Rectal smooth muscle tissue (tissue), 1 donor: ENCODE data around the gene ADAT3.

Experiments
- H3K27ac ChIP-seq: one replicate; pipeline ENCODE4 v1.7.0; 2013; ENCODE audit warnings: low read depth, low read length, inconsistent platforms
- H3K27me3 ChIP-seq: one replicate; pipeline ENCODE4 v1.7.0; 2013; ENCODE audit warnings: low read length; ENCODE audit not compliant: control insufficient read depth, insufficient read depth
- H3K36me3 ChIP-seq: one replicate; pipeline ENCODE4 v1.7.0; 2013; ENCODE audit warnings: low read length; ENCODE audit not compliant: control insufficient read depth, insufficient read depth
- H3K4me1 ChIP-seq: one replicate; pipeline ENCODE4 v1.7.0; 2013; ENCODE audit warnings: low read length; ENCODE audit not compliant: control insufficient read depth, insufficient read depth
- H3K4me3 ChIP-seq: one replicate; pipeline ENCODE4 v1.7.0; 2013; ENCODE audit warnings: low read length
- H3K9ac ChIP-seq: one replicate; pipeline ENCODE4 v1.7.0; 2013; ENCODE audit warnings: low read length

Gene ADAT3

GRCh38 chr19:1954532-1954933 lies 49.3 kb downstream of the ADAT3 start:
- no peak overlapping the region for H3K9ac ChIP-seq

GRCh38 chr19:1955171-1956121 lies 50.2 kb downstream of the ADAT3 start:
- Histone ChIP-seq H3K9ac (no peak overlapping the region), H3K36me3 (peaks cover 2% of the 10 kb centered on the region), H3K4me3 (no peak overlapping the region), H3K4me1 (no peaks in the 10 kb centered on the region), H3K27ac (no peak overlapping the region), H3K27me3 (no peaks in the 10 kb centered on the region)

More at GRCh38 chr19:1954532-1954933, 49.3 kb downstream of the ADAT3 start:
- peaks cover 4% of the 10 kb centered on the region for H3K36me3 ChIP-seq
- no peaks in the 10 kb centered on the region for H3K4me1 ChIP-seq
- H3K4me3 ChIP-seq = no peak overlapping the region
- H3K27me3 ChIP-seq = no peaks in the 10 kb centered on the region
- H3K27ac ChIP-seq = no peak overlapping the region

- peaks cover 2% of the 10 kb centered on the region for H3K36me3 ChIP-seq
- no peaks in the 10 kb centered on the region for H3K4me1 ChIP-seq
- H3K9ac ChIP-seq = no peak overlapping the region
- H3K27me3 ChIP-seq = no peaks in the 10 kb centered on the region
- H3K27ac ChIP-seq = no peak overlapping the region
- no peak overlapping the region for H3K4me3 ChIP-seq
Measured at GRCh38 chr19:1956122-1956494, 50.9 kb downstream of the ADAT3 start.

- Histone ChIP-seq H3K27ac (peak overlapping the region; percentile 56), H3K36me3 (peaks cover 2% of the 10 kb centered on the region), H3K4me1 (no peaks in the 10 kb centered on the region), H3K4me3 (no peak overlapping the region), H3K9ac (no peak overlapping the region), H3K27me3 (no peaks in the 10 kb centered on the region)
Measured at GRCh38 chr19:1956868-1957492, 51.8 kb downstream of the ADAT3 start.

- H3K4me3 ChIP-seq = no peak overlapping the region
- H3K36me3 ChIP-seq = peaks cover 2% of the 10 kb centered on the region
- no peaks in the 10 kb centered on the region for H3K27me3 ChIP-seq
- peak overlapping the region; percentile 45 for H3K27ac ChIP-seq
- H3K4me1 ChIP-seq = no peaks in the 10 kb centered on the region
- no peak overlapping the region for H3K9ac ChIP-seq
Measured at GRCh38 chr19:1957562-1958248, 52.5 kb downstream of the ADAT3 start.

GRCh38 chr19:1959928-1960589 lies 54.9 kb downstream of the ADAT3 start:
- no peak overlapping the region for H3K9ac ChIP-seq
- H3K36me3 ChIP-seq = no peaks in the 10 kb centered on the region
- no peaks in the 10 kb centered on the region for H3K4me1 ChIP-seq
- no peak overlapping the region for H3K4me3 ChIP-seq
- H3K27ac ChIP-seq = no peak overlapping the region
- H3K27me3 ChIP-seq = no peaks in the 10 kb centered on the region

- no peak overlapping the region for H3K27ac ChIP-seq
- no peak overlapping the region for H3K4me3 ChIP-seq
Measured at GRCh38 chr19:1961000-1961883, 56.0 kb downstream of the ADAT3 start.

GRCh38 chr19:1962674-1963073 lies 57.5 kb downstream of the ADAT3 start:
- H3K27ac ChIP-seq = no peak overlapping the region
- H3K36me3 ChIP-seq = no peaks in the 10 kb centered on the region
- no peaks in the 10 kb centered on the region for H3K4me1 ChIP-seq
- no peak overlapping the region for H3K9ac ChIP-seq
- H3K4me3 ChIP-seq = no peak overlapping the region
- no peaks in the 10 kb centered on the region for H3K27me3 ChIP-seq

More at GRCh38 chr19:1961000-1961883, 56.0 kb downstream of the ADAT3 start:
- Histone ChIP-seq H3K4me1 (no peaks in the 10 kb centered on the region), H3K36me3 (no peaks in the 10 kb centered on the region), H3K27me3 (no peaks in the 10 kb centered on the region), H3K9ac (no peak overlapping the region)
